Cardiac septum (tissue), 1 donor: Measurements from ENCODE around the gene SMIM41. TPM values are rescaled to one million over a fixed set of nuclear protein-coding genes. Genes with fewer than 3 reads are reported as not detected.

Experiments
- DNase-seq: peaks from one replicate; pipeline ENCODE4 v3.0.0-alpha.2; 2020; ENCODE audit warnings: low spot score
- intact Hi-C: fragments of 100-400 bp; cut with DNase I; formaldehyde crosslinking; loops from one replicate; pipeline ENCODE4 v1.14.0; 2022
- total RNA-seq: library from RNA; stranded (reverse); fragmentation: NEBNext Ultra II Directional; extraction: Animal tissue kit (Norgen Biotek cat#: 25700); gene quantifications from one replicate; pipeline ENCODE4 v1.2.1, GENCODE V29; 2021
- donor health status: DM: no; HTN: no; CAD: no.

The SMIM41 gene
- total RNA-seq, 1 donor from 2014 or later, result not detected

- intact Hi-C loops, result loop anchor here (5.0 kb wide), 1 partner anchor 74 kb away; the partner anchor contains the start of gene TAMALIN
- no peak for DNase-seq
Measured at GRCh38 chr12:52081263-52081733, 1.8 kb downstream of the SMIM41 start.

GRCh38 chr12:52082026-52082668, 2.6 kb downstream of the SMIM41 start:
- intact Hi-C loops, result loop anchor here (1.0 to 5.0 kb wide), 2 partner anchors 57 to 75 kb away; partner anchors contain the start of gene TAMALIN
- DNase-seq, result no peak

- no peak for DNase-seq
- intact Hi-C loops, result loop anchor here (1.0 to 5.0 kb wide), 2 partner anchors 57 to 75 kb away; partner anchors contain the start of gene TAMALIN
Measured at GRCh38 chr12:52082669-52082987, 3.1 kb downstream of the SMIM41 start.

GRCh38 chr12:52082988-52083637, 3.6 kb downstream of the SMIM41 start:
- no peak for DNase-seq
- intact Hi-C loops, result loop anchor here (1.0 to 5.0 kb wide), 2 partner anchors 58 to 76 kb away; partner anchors contain the start of gene TAMALIN

- intact Hi-C loops, result loop anchor here (5.0 kb wide), 1 partner anchor 76 kb away; the partner anchor contains the start of gene TAMALIN
- DNase-seq, result no peak
Measured at GRCh38 chr12:52083638-52083996, 4.1 kb downstream of the SMIM41 start.

GRCh38 chr12:52084491-52085231, 5.2 kb downstream of the SMIM41 start:
- intact Hi-C loops, result loop anchor here (5.0 kb wide), 1 partner anchor 77 kb away; the partner anchor contains the start of gene TAMALIN
- no peak for DNase-seq

GRCh38 chr12:52085682-52086180, 6.2 kb downstream of the SMIM41 start:
- intact Hi-C loops, result no loop called here
- DNase-seq, result no peak

GRCh38 chr12:52086366-52086765, 6.9 kb downstream of the SMIM41 start:
- no peak for DNase-seq
- intact Hi-C loops, result no loop called here

GRCh38 chr12:52086944-52087835, 7.7 kb downstream of the SMIM41 start:
- no peak for DNase-seq
- intact Hi-C loops, result no loop called here

GRCh38 chr12:52087961-52088820, 8.7 kb downstream of the SMIM41 start:
- intact Hi-C loops, result no loop called here
- DNase-seq, result no peak

- intact Hi-C loops, result no loop called here
- no peak for DNase-seq
Measured at GRCh38 chr12:52089491-52089890, 10.0 kb downstream of the SMIM41 start.

- intact Hi-C loops, result no loop called here
- DNase-seq, result no peak
Measured at GRCh38 chr12:52090291-52090690, 10.8 kb downstream of the SMIM41 start.

- intact Hi-C loops, result no loop called here
- DNase-seq, result no peak
Measured at GRCh38 chr12:52091061-52091460, 11.6 kb downstream of the SMIM41 start.

- DNase-seq, result no peak
- intact Hi-C loops, result no loop called here
Measured at GRCh38 chr12:52091869-52092268, 12.4 kb downstream of the SMIM41 start.

- intact Hi-C loops, result no loop called here
Measured at GRCh38 chr12:52093346-52093745, 13.8 kb downstream of the SMIM41 start.

GRCh38 chr12:52096332-52097044, 17.0 kb downstream of the SMIM41 start:
- no peak for DNase-seq
- intact Hi-C loops, result no loop called here

More at GRCh38 chr12:52093346-52093745, 13.8 kb downstream of the SMIM41 start:
- no peak for DNase-seq

GRCh38 chr12:52097045-52097666, 17.7 kb downstream of the SMIM41 start:
- no peak for DNase-seq
- intact Hi-C loops, result no loop called here
